GM12874 (cell line): Measurements from ENCODE around the gene KDM5B.
A peak's percentile ranks its signal among the peaks of the same experiment; 100 is the strongest.

ENCODE experiments used
- CTCF ChIP-seq: IDR thresholded peaks from 2 replicates; pipeline ENCODE4 v1.5.1; 2011; ENCODE audit warnings: low read depth, mild to moderate bottlenecking, control low read depth, low read length, moderate library complexity; ENCODE audit not compliant: insufficient read depth

KDM5B gene

GRCh38 chr1:202692959-202693555 lies 115.2 kb downstream of the KDM5B start:
- peak; percentile 15; the same call in 1 of the 2 replicates for TF ChIP-seq CTCF

- TF ChIP-seq CTCF, result no peak
Measured at GRCh38 chr1:202691816-202692215, 116.4 kb downstream of the KDM5B start.

- TF ChIP-seq CTCF, result no peak
Measured at GRCh38 chr1:202689493-202690342, 118.5 kb downstream of the KDM5B start.

- no peak for TF ChIP-seq CTCF
Measured at GRCh38 chr1:202689082-202689481, 119.1 kb downstream of the KDM5B start.

- no peak for TF ChIP-seq CTCF
Measured at GRCh38 chr1:202688401-202688800, 119.8 kb downstream of the KDM5B start.

- no peak for TF ChIP-seq CTCF
Measured at GRCh38 chr1:202687798-202688197, 120.4 kb downstream of the KDM5B start.

GRCh38 chr1:202687370-202687769 lies 120.9 kb downstream of the KDM5B start:
- no peak for TF ChIP-seq CTCF
